OCI-LY1 (cell line): ENCODE results near the gene RRAS.

ENCODE experiments used
- H2AFZ ChIP-seq: fragments of 200-600 bp; sonication (generic), shearing (Covaris generic); 2 replicates; pipeline ENCODE4 v1.6.0; 2014; ENCODE audit warnings: antibody characterized with exemption, mild to moderate bottlenecking, low read length
- H3F3A ChIP-seq: fragments of 200-600 bp; sonication (generic), shearing (Covaris generic); 2 replicates; pipeline ENCODE4 v1.6.0; 2014; ENCODE audit warnings: mild to moderate bottlenecking, antibody characterized with exemption, low read length, moderate library complexity; ENCODE audit not compliant: insufficient read depth
- H3K27ac ChIP-seq: fragments of 200-600 bp; sonication (generic); 2 replicates; pipeline ENCODE4 v1.5.1; 2014; ENCODE audit warnings: low read length, mixed run types, mild to moderate bottlenecking, low read depth; ENCODE audit not compliant: poor library complexity, severe bottlenecking
- H3K27me3 ChIP-seq: fragments of 200-600 bp; sonication (generic); 2 replicates; pipeline ENCODE4 v1.6.0; 2014; ENCODE audit warnings: antibody characterized with exemption, mild to moderate bottlenecking, low read length, moderate library complexity; ENCODE audit not compliant: insufficient read depth
- H3K36me3 ChIP-seq: fragments of 200-600 bp; sonication (generic); 2 replicates; pipeline ENCODE4 v1.6.1; 2014; ENCODE audit warnings: mild to moderate bottlenecking, antibody characterized with exemption, low read length, moderate library complexity, mixed read lengths; ENCODE audit not compliant: insufficient read depth
- H3K4me1 ChIP-seq: fragments of 200-600 bp; sonication (generic); 2 replicates; pipeline ENCODE4 v1.5.1; 2014; ENCODE audit warnings: mild to moderate bottlenecking, low read length, moderate library complexity; ENCODE audit not compliant: insufficient read depth, severe bottlenecking
- H3K4me2 ChIP-seq: fragments of 200-600 bp; sonication (generic), shearing (Covaris generic); 2 replicates; pipeline ENCODE4 v1.6.1; 2014; ENCODE audit warnings: low read length
- H3K4me3 ChIP-seq: fragments of 200-600 bp; sonication (generic); 2 replicates; pipeline ENCODE4 v1.5.1; 2014; ENCODE audit warnings: low read length, low read depth, mild to moderate bottlenecking, mixed read lengths; ENCODE audit not compliant: poor library complexity, severe bottlenecking
- H3K79me2 ChIP-seq: fragments of 200-600 bp; shearing (Covaris generic); 2 replicates; pipeline ENCODE4 v1.6.1; 2016; ENCODE audit warnings: mixed run types, low read length, mixed read lengths; ENCODE audit not compliant: insufficient read depth
- H3K9ac ChIP-seq: fragments of 200-600 bp; sonication (generic), shearing (Covaris generic); 2 replicates; pipeline ENCODE4 v1.6.1; 2014; ENCODE audit warnings: mild to moderate bottlenecking, low read length, mixed read lengths
- H3K9me2 ChIP-seq: fragments of 200-600 bp; sonication (generic), shearing (Covaris generic); 2 replicates; pipeline ENCODE4 v1.6.1; 2014; ENCODE audit warnings: low read depth, mild to moderate bottlenecking, low read length, mixed read lengths
- H3K9me3 ChIP-seq: fragments of 200-600 bp; shearing (Covaris generic); 2 replicates; pipeline ENCODE4 v1.6.1; 2014; ENCODE audit warnings: low read length, mixed read lengths
- H4K20me1 ChIP-seq: fragments of 200-600 bp; sonication (generic), shearing (Covaris generic); 2 replicates; pipeline ENCODE4 v1.6.0; 2016; ENCODE audit warnings: mild to moderate bottlenecking, low read length; ENCODE audit not compliant: insufficient read depth
- CTCF ChIP-seq: fragments of 200-600 bp; sonication (generic), shearing (Covaris generic); IDR thresholded peaks from 2 replicates; pipeline ENCODE4 v1.5.1; 2017; ENCODE audit warnings: mild to moderate bottlenecking, antibody characterized with exemption, low read length, moderate library complexity, mixed read lengths
- EZH2 ChIP-seq: fragments of 200-600 bp; sonication (generic), shearing (Covaris generic); IDR thresholded peaks from 2 replicates; pipeline ENCODE4 v1.8.0; 2017; ENCODE audit warnings: borderline replicate concordance, mixed run types, mild to moderate bottlenecking, antibody characterized with exemption, low read length, moderate library complexity, mixed read lengths

Gene RRAS

GRCh38 chr19:49680421-49681351 is 40.7 kb upstream of the RRAS start:
- peaks cover 54% of the 10 kb centered on the region for H3K36me3 ChIP-seq
- no peaks in the 10 kb centered on the region for H3K27me3 ChIP-seq
- no peaks in the 10 kb centered on the region for H3F3A ChIP-seq
- peaks cover 35% of the 10 kb centered on the region for H3K4me1 ChIP-seq
- H3K4me2 ChIP-seq = peak overlapping the region; percentile 90
- peak overlapping the region; percentile 89 for H3K4me3 ChIP-seq
- peak overlapping the region; percentile 21; the same call in 1 of the 2 replicates for H3K9ac ChIP-seq
- H3K79me2 ChIP-seq = peaks cover 31% of the 10 kb centered on the region
- no peak overlapping the region for H2AFZ ChIP-seq
- TF ChIP-seq CTCF (peak; percentile 97), EZH2 (no peak)
- no peaks in the 10 kb centered on the region for H3K9me2 ChIP-seq
- H3K27ac ChIP-seq = peak overlapping the region; percentile 47
- H3K9me3 ChIP-seq = no peaks in the 10 kb centered on the region
- H4K20me1 ChIP-seq = no peaks in the 10 kb centered on the region

GRCh38 chr19:49679771-49680413 is 39.9 kb upstream of the RRAS start:
- Histone ChIP-seq H3K4me1 (peaks cover 39% of the 10 kb centered on the region), H3K27me3 (no peaks in the 10 kb centered on the region), H3K9ac (peak overlapping the region; percentile 21; the same call in 1 of the 2 replicates), H3K9me2 (no peaks in the 10 kb centered on the region), H3K9me3 (no peaks in the 10 kb centered on the region), H3K4me3 (peak overlapping the region; percentile 89), H3K4me2 (peak overlapping the region; percentile 90), H4K20me1 (no peaks in the 10 kb centered on the region), H3K36me3 (peaks cover 46% of the 10 kb centered on the region), H3K79me2 (peaks cover 31% of the 10 kb centered on the region), H3K27ac (peak overlapping the region; percentile 47), H2AFZ (no peak overlapping the region), H3F3A (no peaks in the 10 kb centered on the region)
- no peak for TF ChIP-seq EZH2
- TF ChIP-seq CTCF = no peak

GRCh38 chr19:49678985-49679770 is 39.2 kb upstream of the RRAS start:
- Histone ChIP-seq H3K9me3 (no peaks in the 10 kb centered on the region), H3F3A (no peaks in the 10 kb centered on the region), H2AFZ (no peak overlapping the region), H3K36me3 (peaks cover 39% of the 10 kb centered on the region), H3K4me2 (peak overlapping the region; percentile 90), H3K27ac (peak overlapping the region; percentile 37), H3K9me2 (no peaks in the 10 kb centered on the region), H3K4me1 (peaks cover 46% of the 10 kb centered on the region), H4K20me1 (no peaks in the 10 kb centered on the region), H3K27me3 (no peaks in the 10 kb centered on the region), H3K79me2 (peaks cover 31% of the 10 kb centered on the region), H3K4me3 (peak overlapping the region; percentile 89), H3K9ac (peak overlapping the region; percentile 25; the same call in 1 of the 2 replicates)
- TF ChIP-seq EZH2 (no peak), CTCF (no peak)
